Endothelial cell of umbilical vein (primary cell): ENCODE measurements around the gene TNFRSF1B. TPM values are rescaled to one million over a fixed set of nuclear protein-coding genes. Genes with fewer than 3 reads are reported as not detected.

ENCODE experiments used
- BruUV-seq: library from RNA; stranded (reverse); fragments of 400-500 nt; replicated peaks from 2 replicates; lab custom pipeline; 2021; lab: Mats Ljungman, UMichigan
- CTCF ChIA-PET: fragments of 300-600, 350-600 bp; sonication (Branson Sonifier 250); formaldehyde crosslinking; loops from one replicate; lab custom pipeline; 2021; ENCODE audit warnings: antibody characterized with exemption, inconsistent platforms; lab: Charles Lee
- POLR2A ChIA-PET: fragments of 300-600, 350-600 bp; sonication (Branson Sonifier 250); formaldehyde crosslinking; loops from one replicate; lab custom pipeline; 2021; ENCODE audit warnings: antibody characterized with exemption, inconsistent platforms; lab: Charles Lee
- DNase-seq: peaks from one replicate; pipeline ENCODE4 v3.0.0-alpha.2; 2011; ENCODE audit warnings: low read depth, low spot score
- FAIRE-seq: peaks from 2 replicates; lab custom pipeline; 2011; peaks lifted over from hg19 to GRCh38; lab: Jason Lieb, UNC
- H2AFZ ChIP-seq: 2 replicates; pipeline ENCODE4 v1.6.0; 2012; ENCODE audit warnings: low read depth, low read length, control low read depth, inconsistent platforms
- H3K27ac ChIP-seq: 2 replicates; pipeline ENCODE4 v1.5.1; 2011; ENCODE audit warnings: low read depth, mild to moderate bottlenecking, control low read depth, low read length, moderate library complexity; ENCODE audit not compliant: insufficient read depth
- H3K27me3 ChIP-seq, 2 experiments: 2 replicates each; pipeline versions ENCODE4 v1.6.0 to v1.6.1; 2011; ENCODE audit warnings: low read length in 2 of 2, mixed read lengths in 1 of 2; ENCODE audit not compliant: control insufficient read depth in 2 of 2, insufficient read depth in 2 of 2
- H3K36me3 ChIP-seq, 2 experiments: 2 replicates in 1 of 2; 3 replicates in 1 of 2; pipeline ENCODE4 v1.5.1; 2011; ENCODE audit warnings: low read length in 2 of 2, mild to moderate bottlenecking in 1 of 2, moderate library complexity in 1 of 2; ENCODE audit not compliant: control insufficient read depth in 2 of 2, insufficient read depth in 2 of 2; ENCODE audit errors: extremely low read depth in 1 of 2
- H3K4me1 ChIP-seq: 3 replicates; pipeline ENCODE4 v1.5.1; 2011; ENCODE audit warnings: mild to moderate bottlenecking, low read length; ENCODE audit not compliant: control insufficient read depth, insufficient read depth; ENCODE audit errors: extremely low read depth
- H3K4me2 ChIP-seq: 2 replicates; pipeline ENCODE4 v1.6.1; 2011; ENCODE audit warnings: low read length, control low read depth, mixed read lengths; ENCODE audit not compliant: insufficient read depth
- H3K4me3 ChIP-seq, 3 experiments: fragments of 200-600 bp in 1 of 3; sonication (generic), shearing (Covaris generic) in 1 of 3; replicated peaks in 1 of 3; 2 replicates each; pipeline ENCODE4 v1.5.1; 2011 to 2016; ENCODE audit warnings: control low read depth in 3 of 3, low read length in 3 of 3, mild to moderate bottlenecking in 2 of 3, inconsistent platforms in 1 of 3, low read depth in 1 of 3, moderate library complexity in 1 of 3; ENCODE audit not compliant: insufficient read depth in 1 of 3
- H3K79me2 ChIP-seq: 2 replicates; pipeline ENCODE4 v1.6.0; 2012; ENCODE audit warnings: low read length, inconsistent platforms; ENCODE audit not compliant: control insufficient read depth, insufficient read depth
- H3K9ac ChIP-seq: replicated peaks from 2 replicates; pipeline ENCODE3; 2011; ENCODE audit warnings: low read length, control low read depth; ENCODE audit not compliant: insufficient read depth; ENCODE audit errors: extremely low read depth
- H3K9me1 ChIP-seq: replicated peaks from 3 replicates; pipeline ENCODE4 v1.6.0; 2011; ENCODE audit warnings: mild to moderate bottlenecking, low read length; ENCODE audit not compliant: control insufficient read depth, insufficient read depth; ENCODE audit errors: extremely low read depth
- H3K9me3 ChIP-seq: replicated peaks from 2 replicates; pipeline ENCODE4 v1.5.1; 2012; ENCODE audit warnings: low read length, inconsistent platforms; ENCODE audit not compliant: control insufficient read depth, insufficient read depth
- H4K20me1 ChIP-seq: replicated peaks from 2 replicates; pipeline ENCODE3; 2011; ENCODE audit warnings: mild to moderate bottlenecking, low read length; ENCODE audit not compliant: control insufficient read depth, insufficient read depth; ENCODE audit errors: extremely low read depth
- GATA2 ChIP-seq: IDR thresholded peaks from 2 replicates; pipeline ENCODE4 v1.7.0; 2011; ENCODE audit warnings: low read depth, mild to moderate bottlenecking, moderate library complexity, mixed read lengths, low read length; ENCODE audit not compliant: insufficient read length, insufficient read depth
- JUN ChIP-seq: IDR thresholded peaks from 2 replicates; pipeline ENCODE4 v1.6.1; 2011; ENCODE audit warnings: borderline replicate concordance, low read depth; ENCODE audit not compliant: insufficient read length, insufficient read depth
- MAX ChIP-seq: IDR thresholded peaks from 2 replicates; pipeline ENCODE4 v1.6.1; 2011; ENCODE audit not compliant: insufficient read depth, insufficient read length
- MYC ChIP-seq: IDR thresholded peaks from one replicate; pipeline ENCODE4 v1.6.1; 2011; ENCODE audit warnings: mild to moderate bottlenecking, low read depth, low read length
- POLR2A ChIP-seq: IDR thresholded peaks from 2 replicates; pipeline ENCODE4 v1.6.1; 2012; ENCODE audit warnings: low read depth, mild to moderate bottlenecking, control low read depth, low read length
- dilution Hi-C: fragments of 300-500 bp; cut with MboI; formaldehyde crosslinking; loops from one replicate; pipeline ENCODE4 v1.15.0; 2019; ENCODE audit warnings: low sequenced_read_pairs; ENCODE audit not compliant: extremely low pct_ligation_motif_present
- intact Hi-C: fragments of 100-400 bp; cut with micrococcal nuclease; formaldehyde crosslinking; loops from one replicate; pipeline ENCODE4 v1.10.0; 2022
- polyA plus RNA-seq, 4 experiments: library from polyadenylated mRNA; depleted of rRNA in 3 of 4; stranded (reverse) in 3 of 4; unstranded in 1 of 4; fragments of >200 nt; gene quantifications; 2 replicates each; pipeline versions ENCODE4 v1.2.1 to v1.2.3, GENCODE V29; 2011 to 2012; ENCODE audit warnings: missing spikeins in 1 of 4
- total RNA-seq: library from RNA; stranded (reverse); gene quantifications from 2 replicates; pipeline ENCODE4 v1.2.3, GENCODE V29; 2021

The TNFRSF1B gene
- total and polyA plus RNA-seq, 2 donors (not counting 3 experiments of a cell fraction or from before 2014, with no cell fraction given), result 53.6 to 65.9 TPM

- dilution Hi-C loops, result no loop called here
- H3K4me1 ChIP-seq, result peaks cover 18% of the 10 kb centered on the region
- peaks cover 31% of the 10 kb centered on the region for H3K79me2 ChIP-seq
- H3K9me3 ChIP-seq, result no peaks in the 10 kb centered on the region
- peak; percentile 57 for FAIRE-seq
- H3K9ac ChIP-seq, result peak overlapping the region; percentile 73
- peak overlapping the region; percentile 74 to 84 (median 77) for H3K4me3 ChIP-seq
- intact Hi-C loops, result loop anchor here (1.0 to 2.0 kb wide), 4 partner anchors 11 to 41 kb away; no protein-coding TSS in a partner anchor
- peak overlapping the region; percentile 47 for H2AFZ ChIP-seq
- peak overlapping the region; percentile 85 for H3K4me2 ChIP-seq
- POLR2A ChIA-PET, result interaction anchor here (0.5 to 0.8 kb wide), 2 partner anchors 10 to 258 kb away, joined by 3 read pairs; no protein-coding TSS in a partner anchor
- no peaks in the 10 kb centered on the region for H4K20me1 ChIP-seq
- TF ChIP-seq MAX (no peak), POLR2A (no peak), GATA2 (no peak), JUN (no peak), MYC (no peak)
- CTCF ChIA-PET, result interaction anchor here (0.9 to 5.5 kb wide), 6 partner anchors 11 to 43 kb away, joined by 3 to 48 read pairs (median 10); no protein-coding TSS in a partner anchor
- BruUV-seq, result TSS peak; percentile 24
- DNase-seq, result no peak
- no peaks in the 10 kb centered on the region for H3K9me1 ChIP-seq
- H3K27ac ChIP-seq, result peak overlapping the region; percentile 25
- H3K36me3 ChIP-seq, result peaks cover 0 to 3% of the 10 kb centered on the region in 2 experiments
- H3K27me3 ChIP-seq, result no peaks in the 10 kb centered on the region
These were observed 970 bp downstream of the TNFRSF1B start for GRCh38 chr1:12167493-12168429.
